D341Med (cell line): Measurements from ENCODE around the gene DLEC1.
"Not testable (repeated sequence)": the region's sequence is repeated elsewhere in the genome, so short reads cannot be mapped to it uniquely, and the experiment has no call there.

Source experiments
- DNase-seq: peaks from one replicate; pipeline ENCODE4 v3.0.0; 2012; ENCODE audit warnings: low spot score

DLEC1 gene

DNA sequence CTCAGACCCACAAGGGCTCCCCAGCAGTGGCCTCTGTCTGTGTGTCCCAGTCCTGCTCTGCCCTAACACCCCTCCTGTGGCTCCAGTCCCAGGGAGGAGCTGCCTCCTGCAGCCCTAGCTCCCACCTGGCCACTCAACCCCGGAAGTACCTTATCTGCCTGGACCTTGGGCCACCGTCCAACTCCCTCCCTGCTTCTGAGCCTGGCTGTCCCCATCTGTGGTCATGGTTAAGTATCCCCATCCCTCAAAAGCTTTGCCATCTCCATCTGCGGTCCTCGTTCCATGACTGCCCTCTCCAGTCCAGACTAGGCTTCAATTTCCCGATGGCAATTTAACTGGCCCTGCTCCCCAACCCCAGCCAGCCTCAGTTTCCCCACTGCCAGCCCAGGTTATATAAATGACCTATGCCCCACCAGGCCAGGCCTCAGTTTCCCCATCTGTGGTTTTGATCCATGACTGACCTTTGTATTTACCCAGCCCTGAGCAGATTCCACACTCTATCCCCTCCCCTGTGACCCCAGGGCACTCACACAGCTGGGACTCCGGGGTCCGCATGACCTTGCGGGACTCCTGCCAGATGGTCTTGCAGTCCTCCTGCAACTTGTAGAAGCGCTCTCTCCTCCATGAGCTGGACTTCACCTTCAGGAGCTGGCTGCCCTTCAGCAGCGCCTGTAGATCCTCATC is 19.2 kb upstream of the DLEC1 start:
- DNase-seq, result no peak

- no peak for DNase-seq
Observed at GRCh38 chr3:38020342-38020726, 18.7 kb upstream of the DLEC1 start.

DNA sequence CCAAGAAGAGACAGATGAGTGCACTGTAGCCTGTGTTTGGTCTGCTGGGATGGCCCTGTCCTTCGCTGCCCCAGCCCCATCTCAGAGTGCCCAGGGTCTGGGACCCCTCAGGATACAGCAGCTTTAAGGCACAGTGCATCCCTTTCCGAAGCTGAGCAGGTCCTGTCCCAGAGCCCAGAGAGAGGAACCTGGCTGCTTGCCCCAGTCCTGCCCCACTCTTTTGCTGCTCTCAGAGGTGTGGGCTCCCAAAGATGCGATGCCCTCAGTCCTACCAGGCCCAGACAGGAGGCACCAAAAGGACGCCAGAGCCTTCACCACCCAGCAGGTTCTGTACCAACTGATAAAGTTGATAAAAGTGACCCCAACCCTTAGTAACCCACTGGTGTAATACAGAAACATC is 17.8 kb upstream of the DLEC1 start:
- DNase-seq, result no peak

GRCh38 chr3:38022301-38022700 is 16.7 kb upstream of the DLEC1 start:
- no peak for DNase-seq

GRCh38 chr3:38022896-38023709 is 15.9 kb upstream of the DLEC1 start:
- DNase-seq, result no peak

- no peak for DNase-seq
Observed at GRCh38 chr3:38026856-38027255, 12.2 kb upstream of the DLEC1 start.

DNA sequence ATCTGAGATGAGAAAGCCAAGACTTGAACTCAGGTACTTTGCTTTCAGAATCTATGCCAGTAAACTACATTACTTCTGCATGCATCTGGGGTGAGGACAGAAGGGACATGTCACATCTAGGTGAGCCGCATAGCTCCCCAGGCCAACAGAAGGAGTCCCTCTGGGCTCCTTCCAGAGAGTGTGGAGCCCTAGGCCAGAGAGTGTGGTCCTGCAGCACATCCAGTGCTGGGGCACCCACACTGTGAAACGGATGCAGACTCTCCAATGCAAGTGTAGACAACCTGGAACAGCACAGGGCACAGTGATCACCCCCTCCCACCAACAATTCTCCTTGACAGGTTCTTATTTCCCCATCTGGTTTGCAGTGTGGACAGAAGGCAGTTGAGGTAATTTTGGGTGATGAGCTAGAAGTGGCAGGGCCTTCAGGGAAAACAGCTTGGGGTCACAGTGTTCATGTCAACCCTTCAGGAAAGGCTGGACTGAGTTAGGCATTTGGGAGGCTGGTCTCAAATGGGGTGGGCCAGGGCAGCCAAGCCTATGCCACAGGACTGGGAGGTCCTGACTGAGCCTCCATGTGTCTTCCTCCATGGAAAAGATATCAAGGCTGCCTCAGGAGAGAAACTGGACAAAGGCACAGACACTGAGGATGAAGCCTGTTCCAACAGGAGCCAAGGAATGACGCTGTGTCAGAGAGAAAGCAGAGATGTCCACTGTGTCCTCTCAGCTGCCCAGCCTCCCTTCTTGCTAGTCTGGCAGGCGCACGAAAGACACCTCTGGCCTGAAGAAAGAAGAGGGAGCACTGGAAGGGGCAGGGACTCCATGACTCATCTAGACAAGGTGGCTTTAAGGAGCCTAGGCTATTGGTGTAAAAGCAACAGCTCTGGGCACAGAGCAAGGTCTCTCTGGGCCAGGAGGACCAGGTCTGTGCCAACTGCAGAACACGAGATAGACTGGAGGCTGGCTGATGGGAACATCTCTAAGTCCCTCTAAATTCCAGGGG is 11.2 kb upstream of the DLEC1 start:
- no peak for DNase-seq

DNA sequence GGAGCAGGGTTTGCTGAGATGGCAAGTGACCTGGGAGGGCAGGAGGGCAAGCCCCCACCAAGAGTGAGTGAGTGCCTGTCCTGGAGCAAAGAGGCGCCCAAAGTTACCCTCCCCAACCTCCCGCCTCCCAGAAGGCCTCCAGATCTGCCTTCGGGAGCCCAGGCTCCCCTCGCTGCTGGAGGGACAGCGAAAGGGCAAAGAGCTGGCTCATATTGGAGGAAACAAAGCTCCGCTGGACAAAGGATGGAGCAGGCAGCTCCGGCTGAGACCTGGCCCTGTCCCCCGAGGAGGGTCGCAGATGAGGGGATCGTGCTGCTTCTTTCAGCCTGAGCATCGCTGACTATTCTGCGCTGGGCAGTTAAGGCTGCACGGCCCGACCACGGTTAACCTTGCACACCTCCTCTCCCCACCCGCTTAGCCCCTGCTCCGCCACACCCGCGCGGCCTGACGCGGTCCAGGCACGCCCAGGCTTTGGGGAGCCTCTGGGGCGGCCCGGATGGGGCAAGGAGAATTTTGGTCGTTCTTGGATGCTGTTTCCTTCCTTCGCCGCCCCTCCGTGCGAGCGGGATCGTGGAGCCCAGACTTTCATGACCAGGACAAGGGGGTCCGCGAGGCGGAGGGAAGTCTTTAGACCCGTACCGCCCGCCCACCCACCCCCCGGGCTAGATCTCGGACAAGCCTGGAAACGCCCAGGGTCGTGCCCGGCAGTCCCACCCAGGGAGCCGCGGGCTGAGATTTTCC is 10.2 kb upstream of the DLEC1 start:
- no peak for DNase-seq

GRCh38 chr3:38029400-38030125 is 9.4 kb upstream of the DLEC1 start, which contains the start of gene PLCD1:
Gene PLCD1, minus strand, starts transcription at chr3:38029642. Its CDS starts 103 bp downstream, at chr3:38029539.
- DNase-seq, result peak; percentile 63

DNA sequence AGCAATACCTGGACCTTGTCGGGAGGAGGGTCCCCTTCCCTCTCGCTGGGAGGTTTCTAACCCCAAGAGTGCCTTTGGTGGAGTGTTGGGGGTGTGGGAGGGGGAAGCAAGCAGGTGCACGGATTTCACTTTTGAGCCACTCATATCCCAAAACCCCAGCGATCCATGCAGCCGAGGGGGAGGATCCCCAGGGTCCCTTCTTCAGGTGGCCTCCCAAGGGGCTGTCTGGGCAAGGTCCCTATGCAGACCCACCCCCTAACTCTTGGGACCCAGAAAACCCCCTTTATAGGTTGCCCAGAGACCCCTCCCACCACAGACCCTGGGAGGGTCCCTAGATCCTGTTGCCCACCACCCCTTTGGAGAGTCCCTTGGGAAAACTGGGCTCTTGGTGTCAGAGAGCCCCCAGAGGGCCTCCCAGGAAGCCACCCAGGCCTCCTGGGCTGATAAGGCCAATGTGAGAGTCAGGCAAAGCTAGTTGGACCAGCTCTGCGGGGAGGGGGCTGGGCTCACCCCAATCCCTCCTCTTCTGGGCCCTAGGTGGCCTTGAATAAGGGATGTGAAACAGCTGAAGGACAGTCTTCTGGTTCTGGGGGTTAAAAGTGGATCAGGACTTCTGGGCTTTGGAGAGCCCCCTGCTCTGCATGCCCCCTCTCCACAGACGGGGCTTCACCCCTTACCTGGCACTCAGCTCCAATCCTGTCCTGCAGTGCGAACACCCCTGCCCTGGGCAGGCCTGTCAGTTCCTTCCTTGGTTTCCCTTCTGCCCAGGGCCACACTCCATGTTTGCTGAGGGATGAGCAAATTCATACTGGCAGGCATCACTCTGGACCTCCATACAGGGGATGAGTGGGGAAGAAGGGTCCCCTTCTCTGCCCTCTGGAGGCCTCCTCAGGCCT is 8.6 kb upstream of the DLEC1 start:
- no peak for DNase-seq

DNA sequence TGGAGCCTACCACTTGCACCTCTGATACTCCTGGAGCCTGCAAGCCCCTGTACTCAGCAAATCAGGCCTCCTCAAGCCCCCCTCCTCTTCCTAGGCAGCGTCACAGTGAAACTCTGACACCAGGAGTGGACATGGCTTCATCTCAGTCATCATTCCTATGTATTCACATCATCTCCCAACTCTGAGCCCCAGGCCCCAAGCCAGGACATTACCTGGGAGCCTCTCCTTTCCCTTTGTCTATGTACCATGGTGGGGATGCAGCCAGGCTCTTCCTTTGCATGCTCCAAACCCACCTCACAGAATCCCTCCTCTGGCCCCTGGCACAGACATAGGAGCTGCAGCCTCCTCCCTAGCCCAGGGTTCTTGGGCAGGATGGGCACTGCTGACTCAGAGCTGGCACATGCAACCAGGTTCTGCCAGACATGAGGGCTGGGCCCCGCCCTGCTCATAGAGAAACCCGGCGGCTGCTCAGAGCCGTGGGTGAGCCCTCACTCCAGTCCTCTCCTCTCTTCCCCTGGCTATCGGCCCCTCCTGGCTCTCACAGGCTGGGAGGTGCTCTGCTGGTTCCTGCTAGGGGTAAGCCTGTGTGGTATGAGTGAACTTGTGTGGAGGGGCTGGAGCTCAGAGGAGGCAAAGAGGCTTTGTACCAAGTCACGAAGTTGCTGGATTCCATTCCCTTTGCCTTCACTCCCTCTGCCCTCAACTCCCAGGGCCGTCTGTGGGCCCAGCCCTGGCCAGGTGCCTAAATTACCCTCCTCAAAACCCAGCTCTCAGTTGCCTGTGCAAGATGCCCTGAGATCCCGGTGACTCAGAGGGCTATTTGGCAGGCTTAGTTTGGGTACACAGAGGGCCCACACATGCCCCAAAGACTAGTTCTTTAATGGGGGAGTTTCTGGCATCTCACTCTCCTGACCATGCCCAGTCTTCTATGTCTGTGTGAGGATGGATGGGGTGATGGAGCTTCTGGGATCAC is 7.7 kb upstream of the DLEC1 start:
- no peak for DNase-seq

GRCh38 chr3:38032328-38032865 is 6.6 kb upstream of the DLEC1 start:
- no peak for DNase-seq

- not testable (repeated sequence) for DNase-seq
Observed at GRCh38 chr3:38033586-38033985, 5.4 kb upstream of the DLEC1 start.

DNA sequence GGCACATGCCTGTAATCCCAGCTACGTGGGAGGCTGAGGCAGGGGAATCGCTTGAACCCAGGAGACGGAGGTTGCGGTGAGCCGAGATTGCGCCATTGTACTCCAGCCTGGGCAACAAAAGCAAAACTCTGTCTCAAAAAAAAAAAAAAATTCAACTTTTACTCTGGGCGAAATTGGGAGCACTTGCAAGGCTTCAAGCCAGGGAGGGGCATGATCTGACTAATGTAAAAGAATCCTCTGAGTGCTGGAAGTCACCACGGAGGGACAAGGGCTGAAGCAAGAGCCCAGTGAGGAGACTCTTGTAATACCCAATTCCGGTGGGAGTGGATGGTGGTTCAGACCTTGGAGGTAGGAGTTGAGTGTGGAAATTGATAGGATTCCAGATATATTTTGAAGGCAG is 4.7 kb upstream of the DLEC1 start:
- not testable (repeated sequence) for DNase-seq

DNA sequence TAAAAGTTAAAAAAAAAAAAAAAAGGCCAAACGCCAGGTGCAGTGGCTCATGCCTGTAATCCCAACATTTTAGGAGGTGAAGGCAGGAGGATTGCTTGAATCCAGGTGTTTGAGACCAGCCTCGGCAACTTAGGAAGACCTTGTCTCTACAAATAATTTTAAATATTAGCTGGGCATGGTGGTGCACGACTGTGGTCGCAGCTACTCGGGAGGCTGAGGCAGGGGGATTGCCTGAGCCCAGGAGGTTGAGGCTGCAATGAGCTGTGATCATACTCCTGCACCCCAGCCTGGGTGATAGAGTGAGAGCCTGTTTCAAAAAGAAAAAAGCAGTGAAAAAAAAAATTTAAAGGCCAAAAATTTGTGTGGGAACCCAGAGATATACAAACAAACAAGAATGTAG is 2.7 kb upstream of the DLEC1 start:
- no peak for DNase-seq

DNA sequence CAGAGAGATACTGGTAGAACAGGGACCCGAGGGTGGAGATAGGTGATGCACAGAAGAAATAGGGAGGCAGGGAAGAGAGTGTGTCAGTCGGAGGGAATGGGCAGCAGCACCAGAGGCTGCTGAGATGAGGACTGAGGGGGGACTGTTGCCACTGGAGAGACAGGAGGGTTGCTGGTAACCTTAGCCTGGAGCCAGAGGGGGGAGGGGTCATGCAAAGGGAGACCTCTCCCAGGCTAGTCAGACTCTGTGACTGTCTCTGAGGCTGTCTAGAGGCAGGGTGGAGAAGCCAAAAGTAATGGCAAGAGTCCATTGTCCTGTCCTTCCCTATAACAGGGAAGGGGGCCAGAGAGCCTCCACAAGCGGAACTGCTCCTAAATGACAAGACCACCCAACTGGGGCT is 2.1 kb upstream of the DLEC1 start:
- no peak for DNase-seq

DNA sequence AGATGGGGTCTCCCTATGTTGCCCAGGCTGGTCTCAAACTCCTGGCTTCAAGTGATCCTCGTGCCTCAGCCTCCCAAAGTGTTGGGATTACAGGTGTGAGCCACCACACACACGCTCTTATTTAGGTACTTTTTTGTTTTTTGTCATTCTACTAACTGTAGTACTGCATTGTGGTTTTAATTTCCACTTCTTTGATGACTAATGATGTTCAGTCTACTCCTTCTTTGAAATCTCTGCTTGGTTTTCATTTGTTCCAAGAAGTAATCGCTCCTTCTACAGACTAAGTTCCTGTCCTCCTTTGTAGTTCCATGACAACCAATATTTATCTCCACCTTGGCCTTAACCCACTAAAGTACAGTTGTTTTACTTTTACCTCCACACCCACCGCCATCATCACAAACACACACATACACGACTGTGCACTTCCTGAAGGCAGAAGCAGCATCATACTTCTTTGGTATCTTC is 529 bp upstream of the DLEC1 start:
- no peak for DNase-seq

DNA sequence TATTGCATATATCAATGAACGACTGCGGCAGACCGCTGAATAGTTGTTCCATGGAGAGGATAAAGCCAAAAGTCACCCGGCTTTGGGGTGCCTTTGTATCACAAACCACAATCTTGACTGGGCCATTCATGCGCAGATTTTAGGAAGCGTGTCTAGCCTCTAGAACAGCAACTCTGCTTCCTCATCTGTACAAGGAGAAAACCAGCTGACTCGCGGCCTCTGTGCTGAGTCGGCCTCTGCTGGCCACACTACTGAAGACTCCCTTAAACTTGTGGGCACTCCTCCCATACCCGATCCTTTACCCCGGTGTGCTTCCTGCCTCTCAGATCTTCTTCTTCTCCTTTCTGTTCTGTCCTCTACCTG is 872 bp downstream of the DLEC1 start:
- DNase-seq, result no peak
